Measurements from ENCODE around the gene NR4A1.
"Not testable (repeated sequence)": the region's sequence is repeated elsewhere in the genome, so short reads cannot be mapped to it uniquely, and the experiment has no call there.

The NR4A1 gene

GRCh38 chr12:52093346-52093745 is 42.1 kb downstream of the NR4A1 start:
- Histone ChIP-seq H3K9me2 (replicated peaks; ENCODE audit: insufficient read depth, low read length) (no peaks in the 10 kb centered on the region), H3K4me3 (ENCODE audit: low read length) (no peak overlapping the region), H3K9ac (ENCODE audit: low read length) (no peak overlapping the region), H3K9me3 (replicated peaks; ENCODE audit: insufficient read depth, low read length) (no peaks in the 10 kb centered on the region), H3K27me3 (replicated peaks; ENCODE audit: insufficient read depth, low read length) (peaks cover 11% of the 10 kb centered on the region), H4K20me1 (ENCODE audit: insufficient read depth, low read length) (no peaks in the 10 kb centered on the region), H3F3A (ENCODE audit: insufficient read depth, low read length) (no peaks in the 10 kb centered on the region), H3K4me2 (ENCODE audit: low read depth, low read length) (no peak overlapping the region), H3K79me2 (ENCODE audit: low read length) (no peaks in the 10 kb centered on the region), H3K27ac (ENCODE audit: low read length) (no peak overlapping the region), H3K36me3 (replicated peaks; ENCODE audit: insufficient read depth, low read length) (no peaks in the 10 kb centered on the region), H3K4me1 (ENCODE audit: low read length) (no peaks in the 10 kb centered on the region), H2AFZ (ENCODE audit: low read length) (no peak overlapping the region)
- no peak for TF ChIP-seq CTCF (IDR thresholded peaks at IDR 0.05; ENCODE audit: low read length)
- TF ChIP-seq EZH2 (optimal IDR thresholded peaks at IDR 0.05; ENCODE audit: low read depth, low read length) = no peak
- TF ChIP-seq EZH2phosphoT487 (IDR thresholded peaks at IDR 0.05; ENCODE audit: low read length) = no peak
- no peak for DNase-seq

GRCh38 chr12:52096332-52097044 is 45.2 kb downstream of the NR4A1 start:
- H3F3A ChIP-seq (ENCODE audit: insufficient read depth, low read length) = no peaks in the 10 kb centered on the region
- no peak overlapping the region for H2AFZ ChIP-seq (ENCODE audit: low read length)
- no peak overlapping the region for H3K4me3 ChIP-seq (ENCODE audit: low read length)
- no peak for DNase-seq
- no peak overlapping the region for H3K27ac ChIP-seq (ENCODE audit: low read length)
- TF ChIP-seq CTCF (IDR thresholded peaks at IDR 0.05; ENCODE audit: low read length) (no peak), EZH2phosphoT487 (IDR thresholded peaks at IDR 0.05; ENCODE audit: low read length) (no peak), EZH2 (optimal IDR thresholded peaks at IDR 0.05; ENCODE audit: low read depth, low read length) (no peak)
- no peaks in the 10 kb centered on the region for H4K20me1 ChIP-seq (ENCODE audit: insufficient read depth, low read length)
- no peaks in the 10 kb centered on the region for H3K79me2 ChIP-seq (ENCODE audit: low read length)
- peaks cover 3% of the 10 kb centered on the region; the same call in 1 of the 2 replicates for H3K27me3 ChIP-seq (replicated peaks; ENCODE audit: insufficient read depth, low read length)
- no peaks in the 10 kb centered on the region for H3K4me1 ChIP-seq (ENCODE audit: low read length)
- H3K9ac ChIP-seq (ENCODE audit: low read length) = no peak overlapping the region
- H3K36me3 ChIP-seq (replicated peaks; ENCODE audit: insufficient read depth, low read length) = no peaks in the 10 kb centered on the region
- H3K4me2 ChIP-seq (ENCODE audit: low read depth, low read length) = no peak overlapping the region
- no peaks in the 10 kb centered on the region for H3K9me2 ChIP-seq (replicated peaks; ENCODE audit: insufficient read depth, low read length)
- no peaks in the 10 kb centered on the region for H3K9me3 ChIP-seq (replicated peaks; ENCODE audit: insufficient read depth, low read length)

GRCh38 chr12:52097045-52097666 is 45.9 kb downstream of the NR4A1 start:
- no peaks in the 10 kb centered on the region for H3K4me1 ChIP-seq (ENCODE audit: low read length)
- H3K79me2 ChIP-seq (ENCODE audit: low read length) = no peaks in the 10 kb centered on the region
- DNase-seq = no peak
- no peaks in the 10 kb centered on the region for H3F3A ChIP-seq (ENCODE audit: insufficient read depth, low read length)
- no peak overlapping the region for H3K4me2 ChIP-seq (ENCODE audit: low read depth, low read length)
- no peak overlapping the region for H3K4me3 ChIP-seq (ENCODE audit: low read length)
- no peaks in the 10 kb centered on the region for H3K9me2 ChIP-seq (replicated peaks; ENCODE audit: insufficient read depth, low read length)
- H3K27ac ChIP-seq (ENCODE audit: low read length) = no peak overlapping the region
- H2AFZ ChIP-seq (ENCODE audit: low read length) = no peak overlapping the region
- no peak for TF ChIP-seq EZH2phosphoT487 (IDR thresholded peaks at IDR 0.05; ENCODE audit: low read length)
- H4K20me1 ChIP-seq (ENCODE audit: insufficient read depth, low read length) = no peaks in the 10 kb centered on the region
- no peaks in the 10 kb centered on the region for H3K36me3 ChIP-seq (replicated peaks; ENCODE audit: insufficient read depth, low read length)
- no peaks in the 10 kb centered on the region; the same call in 1 of the 2 replicates for H3K27me3 ChIP-seq (replicated peaks; ENCODE audit: insufficient read depth, low read length)
- no peaks in the 10 kb centered on the region for H3K9me3 ChIP-seq (replicated peaks; ENCODE audit: insufficient read depth, low read length)
- no peak overlapping the region for H3K9ac ChIP-seq (ENCODE audit: low read length)

GRCh38 chr12:52104431-52105089 is 53.3 kb downstream of the NR4A1 start:
- Histone ChIP-seq H3K27ac (ENCODE audit: low read length) (peak overlapping the region; percentile 72), H2AFZ (ENCODE audit: low read length) (peak overlapping the region; percentile 35; the same call in 1 of the 2 replicates), H3K4me2 (ENCODE audit: low read depth, low read length) (peak overlapping the region; percentile 54; the same call in 1 of the 2 replicates), H3K4me3 (ENCODE audit: low read length) (peak overlapping the region; percentile 49), H3K9ac (ENCODE audit: low read length) (peak overlapping the region; percentile 51)
- H3K79me2 ChIP-seq (ENCODE audit: low read length); H3K4me1 ChIP-seq (ENCODE audit: low read length); H4K20me1 ChIP-seq (ENCODE audit: insufficient read depth, low read length); H3K9me2 ChIP-seq (replicated peaks; ENCODE audit: insufficient read depth, low read length); H3K36me3 ChIP-seq (replicated peaks; ENCODE audit: insufficient read depth, low read length); H3F3A ChIP-seq (ENCODE audit: insufficient read depth, low read length); H3K27me3 ChIP-seq (replicated peaks; ENCODE audit: insufficient read depth, low read length); H3K9me3 ChIP-seq (replicated peaks; ENCODE audit: insufficient read depth, low read length): not testable (repeated sequence)
- DNase-seq = peak; percentile 60
